HS-5 (cell line): ENCODE data around the gene WSB2.

ENCODE experiments used
- DNase-seq: peaks from one replicate; pipeline ENCODE4 v3.0.0-alpha.2; 2012; ENCODE audit warnings: low read depth

Gene WSB2

GRCh38 chr12:117994551-117995438 lies 66.2 kb downstream of the WSB2 start:
- DNase-seq, result no peak

- peak; percentile 85 for DNase-seq
Measured at GRCh38 chr12:117986705-117987469, 74.1 kb downstream of the WSB2 start.

GRCh38 chr12:117985182-117985581 lies 75.8 kb downstream of the WSB2 start:
- DNase-seq, result no peak
